ENCODE results near the gene ASTN2.

ASTN2 gene

DNA sequence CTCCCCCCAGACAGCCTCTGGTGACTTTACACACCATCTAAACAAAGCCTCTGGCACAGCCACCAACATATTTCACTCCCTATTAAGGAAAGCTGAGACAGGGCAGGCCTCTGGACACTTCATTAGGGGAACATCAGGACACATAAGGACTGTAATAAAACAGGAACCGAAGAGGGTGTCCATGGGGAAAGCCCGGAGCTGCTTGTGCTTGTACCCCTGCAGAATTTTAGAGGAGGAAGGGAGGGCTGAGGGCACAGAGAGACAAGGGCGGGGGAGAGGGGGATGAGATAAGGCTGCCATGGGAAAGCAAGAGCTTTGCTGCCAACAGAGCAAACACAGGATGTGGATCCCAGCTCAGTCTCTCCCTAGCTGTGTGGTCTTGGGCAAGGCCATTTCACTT is 138.4 kb downstream of the ASTN2 start:
- peaks cover 7% of the 10 kb centered on the region; the same call in 1 of the 2 replicates for H3K9me3 ChIP-seq (ENCODE audit: insufficient read depth, low read length)
- H3K9ac ChIP-seq (ENCODE audit: insufficient read length, low read depth): no peak overlapping the region
- H3K36me3 ChIP-seq (ENCODE audit: insufficient read depth, insufficient read length, low read length): no peaks in the 10 kb centered on the region
- H3K4me1 ChIP-seq (ENCODE audit: insufficient read depth, insufficient read length): no peaks in the 10 kb centered on the region
- TF ChIP-seq SUZ12 (IDR thresholded peaks at IDR 0.05; ENCODE audit: extremely low read depth, insufficient read depth, insufficient read length) (no peak), ZNF274 (IDR thresholded peaks at IDR 0.05; ENCODE audit: low read depth, low read length) (no peak)
- no peak overlapping the region for H3K4me3 ChIP-seq (ENCODE audit: insufficient read length, low read depth)
- DNase-seq (ENCODE audit: low read depth, low spot score): no peak
- no peaks in the 10 kb centered on the region for H3K27me3 ChIP-seq (ENCODE audit: insufficient read depth, insufficient read length)

GRCh38 chr9:117273612-117274011 is 141.2 kb downstream of the ASTN2 start:
- DNase-seq (ENCODE audit: low read depth, low spot score): no peak
- no peaks in the 10 kb centered on the region for H3K36me3 ChIP-seq (ENCODE audit: insufficient read depth, insufficient read length, low read length)
- no peak overlapping the region for H3K9ac ChIP-seq (ENCODE audit: insufficient read length, low read depth)
- H3K9me3 ChIP-seq (ENCODE audit: insufficient read depth, low read length): peaks cover 7% of the 10 kb centered on the region; the same call in 1 of the 2 replicates
- H3K4me1 ChIP-seq (ENCODE audit: insufficient read depth, insufficient read length): no peaks in the 10 kb centered on the region
- no peaks in the 10 kb centered on the region for H3K27me3 ChIP-seq (ENCODE audit: insufficient read depth, insufficient read length)
- TF ChIP-seq SUZ12 (IDR thresholded peaks at IDR 0.05; ENCODE audit: extremely low read depth, insufficient read depth, insufficient read length) (no peak), YY1 (IDR thresholded peaks at IDR 0.05; ENCODE audit: insufficient read depth, insufficient read length) (no peak)
- no peak overlapping the region for H3K4me3 ChIP-seq (ENCODE audit: insufficient read length, low read depth)

DNA sequence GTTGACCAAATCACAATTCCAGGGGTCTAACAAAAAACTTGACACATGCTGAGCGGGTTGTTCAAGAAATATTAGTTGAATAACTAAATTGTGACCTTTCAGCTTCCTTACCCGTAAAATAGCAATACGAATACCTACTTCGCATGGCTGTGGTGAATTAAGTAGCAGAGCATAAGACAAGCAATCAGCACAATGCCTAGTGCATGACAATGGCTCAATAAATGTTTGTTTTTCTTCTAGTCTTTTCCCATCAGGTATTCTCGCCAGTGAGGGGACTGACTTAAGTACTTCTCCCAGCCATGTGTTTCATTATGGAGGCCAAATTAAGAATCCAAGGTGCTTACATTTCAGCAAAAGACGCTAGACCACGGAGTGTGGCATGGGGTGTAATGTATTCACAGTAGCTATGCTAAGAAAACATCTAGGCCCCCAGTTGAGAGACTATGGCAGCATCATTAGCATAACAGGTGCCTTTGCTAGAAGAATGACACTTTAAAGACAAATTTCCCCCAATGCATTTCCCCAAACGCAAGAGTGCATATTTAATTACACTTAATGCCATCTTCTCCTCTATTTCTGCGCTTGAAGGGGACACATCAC is 145.9 kb downstream of the ASTN2 start:
- DNase-seq (ENCODE audit: low read depth, low spot score): peak; percentile 42

GRCh38 chr9:117266855-117267497 is 147.9 kb downstream of the ASTN2 start:
- Histone ChIP-seq H3K27me3 (ENCODE audit: insufficient read depth, insufficient read length) (no peaks in the 10 kb centered on the region), H3K36me3 (ENCODE audit: insufficient read depth, insufficient read length, low read length) (no peaks in the 10 kb centered on the region), H3K4me1 (ENCODE audit: insufficient read depth, insufficient read length) (no peaks in the 10 kb centered on the region), H3K9ac (ENCODE audit: insufficient read length, low read depth) (no peak overlapping the region), H3K4me3 (ENCODE audit: insufficient read length, low read depth) (no peak overlapping the region), H3K9me3 (ENCODE audit: insufficient read depth, low read length) (peaks cover 4% of the 10 kb centered on the region; the same call in 1 of the 2 replicates)
- DNase-seq (ENCODE audit: low read depth, low spot score): no peak
- TF ChIP-seq ZNF274 (IDR thresholded peaks at IDR 0.05; ENCODE audit: low read depth, low read length) (no peak), SUZ12 (IDR thresholded peaks at IDR 0.05; ENCODE audit: extremely low read depth, insufficient read depth, insufficient read length) (no peak), YY1 (IDR thresholded peaks at IDR 0.05; ENCODE audit: insufficient read depth, insufficient read length) (no peak)

More for the DNA sequence above, 145.9 kb downstream of the ASTN2 start:
- H3K4me3 ChIP-seq (ENCODE audit: insufficient read length, low read depth): no peak overlapping the region
- no peaks in the 10 kb centered on the region for H3K36me3 ChIP-seq (ENCODE audit: insufficient read depth, insufficient read length, low read length)
- TF ChIP-seq ZNF274 (IDR thresholded peaks at IDR 0.05; ENCODE audit: low read depth, low read length) (no peak), SUZ12 (IDR thresholded peaks at IDR 0.05; ENCODE audit: extremely low read depth, insufficient read depth, insufficient read length) (no peak), YY1 (IDR thresholded peaks at IDR 0.05; ENCODE audit: insufficient read depth, insufficient read length) (no peak)
- H3K27me3 ChIP-seq (ENCODE audit: insufficient read depth, insufficient read length): no peaks in the 10 kb centered on the region
- no peak overlapping the region for H3K9ac ChIP-seq (ENCODE audit: insufficient read length, low read depth)
- H3K4me1 ChIP-seq (ENCODE audit: insufficient read depth, insufficient read length): no peaks in the 10 kb centered on the region
- peaks cover 7% of the 10 kb centered on the region; the same call in 1 of the 2 replicates for H3K9me3 ChIP-seq (ENCODE audit: insufficient read depth, low read length)

DNA sequence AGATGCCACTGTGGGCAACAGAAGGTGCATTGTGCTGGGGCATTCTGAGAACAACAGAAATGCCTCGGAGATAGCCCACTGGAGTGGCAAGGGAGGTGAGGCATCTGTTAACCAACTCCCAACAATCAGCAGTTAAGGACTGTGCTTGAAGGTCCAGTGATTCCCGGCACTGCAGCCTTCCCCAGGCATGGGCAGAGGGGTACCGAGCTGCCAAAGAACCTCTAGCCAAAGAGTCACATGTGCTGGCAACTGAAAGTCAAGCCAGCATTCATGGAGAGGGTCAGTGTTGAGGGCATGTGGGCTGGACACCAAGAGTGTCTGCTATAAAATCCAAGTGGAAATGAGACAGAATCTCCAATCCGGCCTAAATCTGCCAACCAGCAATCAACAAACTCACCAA is 149.6 kb downstream of the ASTN2 start:
- H3K9ac ChIP-seq (ENCODE audit: insufficient read length, low read depth): no peak overlapping the region
- H3K27me3 ChIP-seq (ENCODE audit: insufficient read depth, insufficient read length): no peaks in the 10 kb centered on the region
- no peaks in the 10 kb centered on the region for H3K4me1 ChIP-seq (ENCODE audit: insufficient read depth, insufficient read length)
- H3K36me3 ChIP-seq (ENCODE audit: insufficient read depth, insufficient read length, low read length): no peaks in the 10 kb centered on the region
- DNase-seq (ENCODE audit: low read depth, low spot score): no peak
- H3K9me3 ChIP-seq (ENCODE audit: insufficient read depth, low read length): no peaks in the 10 kb centered on the region
- H3K4me3 ChIP-seq (ENCODE audit: insufficient read length, low read depth): no peak overlapping the region
- TF ChIP-seq ZNF274 (IDR thresholded peaks at IDR 0.05; ENCODE audit: low read depth, low read length): no peak
- TF ChIP-seq YY1 (IDR thresholded peaks at IDR 0.05; ENCODE audit: insufficient read depth, insufficient read length): no peak
- no peak for TF ChIP-seq SUZ12 (IDR thresholded peaks at IDR 0.05; ENCODE audit: extremely low read depth, insufficient read depth, insufficient read length)

DNA sequence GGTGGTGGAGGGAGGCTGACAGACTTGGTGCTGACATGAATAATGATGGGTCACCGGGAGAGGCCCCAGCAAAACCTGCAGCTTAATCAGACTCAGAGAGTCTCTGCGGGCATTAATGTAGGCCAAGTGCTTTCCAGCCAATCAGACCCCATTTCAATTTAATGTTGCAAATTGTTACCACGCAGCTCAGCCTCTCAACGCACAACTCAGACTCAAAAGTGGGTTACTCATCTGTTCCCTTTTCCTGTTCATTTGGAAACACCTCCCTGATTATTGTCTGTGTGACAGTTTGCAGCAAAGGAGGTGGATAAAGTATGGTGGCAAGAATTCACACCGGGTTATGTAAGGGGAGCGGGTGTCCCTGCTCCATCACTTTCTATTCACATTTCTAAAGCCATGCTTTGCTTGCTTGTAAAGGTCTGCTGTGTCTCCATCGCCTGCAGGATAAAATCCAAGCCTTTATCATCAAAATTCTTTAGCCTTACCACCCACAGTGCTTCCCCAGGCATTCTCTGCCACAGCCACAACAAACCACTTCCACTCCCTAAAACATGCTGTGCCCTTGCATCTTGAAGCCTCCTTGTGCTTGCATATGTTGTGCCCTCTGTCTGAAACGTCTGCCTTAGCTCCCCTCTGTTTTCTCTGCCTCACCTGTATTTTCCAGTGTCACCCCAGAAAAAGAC is 156.5 kb downstream of the ASTN2 start:
- TF ChIP-seq SUZ12 (IDR thresholded peaks at IDR 0.05; ENCODE audit: extremely low read depth, insufficient read depth, insufficient read length) (no peak), ZNF274 (IDR thresholded peaks at IDR 0.05; ENCODE audit: low read depth, low read length) (no peak), YY1 (IDR thresholded peaks at IDR 0.05; ENCODE audit: insufficient read depth, insufficient read length) (no peak)
- Histone ChIP-seq H3K9me3 (ENCODE audit: insufficient read depth, low read length) (no peaks in the 10 kb centered on the region), H3K4me3 (ENCODE audit: insufficient read length, low read depth) (no peak overlapping the region), H3K4me1 (ENCODE audit: insufficient read depth, insufficient read length) (no peaks in the 10 kb centered on the region), H3K27me3 (ENCODE audit: insufficient read depth, insufficient read length) (no peaks in the 10 kb centered on the region), H3K36me3 (ENCODE audit: insufficient read depth, insufficient read length, low read length) (no peaks in the 10 kb centered on the region), H3K9ac (ENCODE audit: insufficient read length, low read depth) (no peak overlapping the region)
- no peak for DNase-seq (ENCODE audit: low read depth, low spot score)

GRCh38 chr9:117253261-117253660 is 161.6 kb downstream of the ASTN2 start:
- no peak overlapping the region for H3K9ac ChIP-seq (ENCODE audit: insufficient read length, low read depth)
- DNase-seq (ENCODE audit: low read depth, low spot score): no peak
- H3K27me3 ChIP-seq (ENCODE audit: insufficient read depth, insufficient read length): no peaks in the 10 kb centered on the region

More at GRCh38 chr9:117253261-117253660, 161.6 kb downstream of the ASTN2 start:
- no peaks in the 10 kb centered on the region for H3K9me3 ChIP-seq (ENCODE audit: insufficient read depth, low read length)
- no peak overlapping the region for H3K4me3 ChIP-seq (ENCODE audit: insufficient read length, low read depth)
- H3K4me1 ChIP-seq (ENCODE audit: insufficient read depth, insufficient read length): no peaks in the 10 kb centered on the region
- TF ChIP-seq ZNF274 (IDR thresholded peaks at IDR 0.05; ENCODE audit: low read depth, low read length): no peak
- no peaks in the 10 kb centered on the region for H3K36me3 ChIP-seq (ENCODE audit: insufficient read depth, insufficient read length, low read length)

All from NT2/D1 (cell line).